ENCODE data around the gene CAPN13. TPM values are rescaled to one million over a fixed set of nuclear protein-coding genes. Genes with fewer than 3 reads are reported as not detected.

CAPN13 gene
- polyA plus RNA-seq, 1 donor (not counting 4 experiments of a cell fraction or from before 2014, with no cell fraction given), result not detected

GRCh38 chr2:30730736-30731647 is 76.3 kb downstream of the CAPN13 start:
- TF ChIP-seq CTCF (optimal IDR thresholded peaks at IDR 0.05 in 1 of 3, IDR thresholded peaks at IDR 0.05 in 1 of 3, conservative IDR thresholded peaks at IDR 0.05 in 1 of 3; ENCODE audit: extremely low read depth in 1 of 3, insufficient read depth in 2 of 3, low read length in 3 of 3) (no peak), EZH2 (IDR thresholded peaks at IDR 0.05; ENCODE audit: low read length) (no peak)
- H4K20me1 ChIP-seq (ENCODE audit: control insufficient read depth, extremely low read depth, insufficient read depth, low read length), result no peaks in the 10 kb centered on the region
- FAIRE-seq (no peak), DNase-seq (ENCODE audit: low read depth, low spot score) (no peak)
- no peaks in the 10 kb centered on the region for H3K79me2 ChIP-seq (ENCODE audit: control insufficient read depth, insufficient read depth, low read length)
- no peaks in the 10 kb centered on the region for H3K9me3 ChIP-seq (ENCODE audit: control insufficient read depth, low read depth, low read length)
- no peaks in the 10 kb centered on the region for H3K4me1 ChIP-seq (ENCODE audit: control insufficient read depth, extremely low read depth, insufficient read depth, low read length)
- H3K9me1 ChIP-seq (ENCODE audit: control insufficient read depth, extremely low read depth, insufficient read depth, low read length), result no peaks in the 10 kb centered on the region
- no peaks in the 10 kb centered on the region for H3K36me3 ChIP-seq (ENCODE audit: control insufficient read depth in 2 of 2, extremely low read depth in 1 of 2, insufficient read depth in 2 of 2, low read length in 2 of 2)
- H3K27me3 ChIP-seq (ENCODE audit: control insufficient read depth, extremely low read depth, insufficient read depth, low read length), result peaks cover 3% of the 10 kb centered on the region
- H3K27ac ChIP-seq (ENCODE audit: control insufficient read depth, insufficient read depth, low read length), result no peak overlapping the region
- H3K4me3 ChIP-seq (ENCODE audit: control insufficient read depth in 2 of 3, extremely low read depth in 1 of 3, insufficient read depth in 2 of 3, low read depth in 1 of 3, low read length in 3 of 3), result no peak overlapping the region
- H3K9ac ChIP-seq (ENCODE audit: control insufficient read depth, extremely low read depth, insufficient read depth, low read length), result no peak overlapping the region
- no peak overlapping the region for H3K4me2 ChIP-seq (ENCODE audit: control insufficient read depth, extremely low read depth, insufficient read depth, low read depth, low read length)
- no peak overlapping the region for H2AFZ ChIP-seq (ENCODE audit: control insufficient read depth, low read length)
- dilution Hi-C loops (cut with MboI; ENCODE audit: extremely low pct_ligation_motif_present, low sequenced_read_pairs), result no loop called here

- H3K4me1 ChIP-seq (ENCODE audit: control insufficient read depth, extremely low read depth, insufficient read depth, low read length), result no peaks in the 10 kb centered on the region
- no peaks in the 10 kb centered on the region for H3K36me3 ChIP-seq (ENCODE audit: control insufficient read depth in 2 of 2, extremely low read depth in 1 of 2, insufficient read depth in 2 of 2, low read length in 2 of 2)
- DNase-seq (ENCODE audit: low read depth, low spot score) (no peak), FAIRE-seq (no peak)
- H3K4me2 ChIP-seq (ENCODE audit: control insufficient read depth, extremely low read depth, insufficient read depth, low read depth, low read length), result no peak overlapping the region
- peaks cover 15% of the 10 kb centered on the region for H3K27me3 ChIP-seq (ENCODE audit: control insufficient read depth, extremely low read depth, insufficient read depth, low read length)
- no peaks in the 10 kb centered on the region for H3K9me1 ChIP-seq (ENCODE audit: control insufficient read depth, extremely low read depth, insufficient read depth, low read length)
- H3K27ac ChIP-seq (ENCODE audit: control insufficient read depth, insufficient read depth, low read length), result no peak overlapping the region
- H4K20me1 ChIP-seq (ENCODE audit: control insufficient read depth, extremely low read depth, insufficient read depth, low read length), result no peaks in the 10 kb centered on the region
- H3K9ac ChIP-seq (ENCODE audit: control insufficient read depth, extremely low read depth, insufficient read depth, low read length), result no peak overlapping the region
- H3K9me3 ChIP-seq (ENCODE audit: control insufficient read depth, low read depth, low read length), result no peaks in the 10 kb centered on the region
- H3K79me2 ChIP-seq (ENCODE audit: control insufficient read depth, insufficient read depth, low read length), result no peaks in the 10 kb centered on the region
- TF ChIP-seq EZH2 (IDR thresholded peaks at IDR 0.05; ENCODE audit: low read length), result no peak
- TF ChIP-seq CTCF (optimal IDR thresholded peaks at IDR 0.05 in 1 of 3, IDR thresholded peaks at IDR 0.05 in 1 of 3, conservative IDR thresholded peaks at IDR 0.05 in 1 of 3; ENCODE audit: extremely low read depth in 1 of 3, insufficient read depth in 2 of 3, low read length in 3 of 3), result no peak
- dilution Hi-C loops (cut with MboI; ENCODE audit: extremely low pct_ligation_motif_present, low sequenced_read_pairs), result no loop called here
- no peak overlapping the region for H2AFZ ChIP-seq (ENCODE audit: control insufficient read depth, low read length)
- H3K4me3 ChIP-seq (ENCODE audit: control insufficient read depth in 2 of 3, extremely low read depth in 1 of 3, insufficient read depth in 2 of 3, low read depth in 1 of 3, low read length in 3 of 3), result no peak overlapping the region
Observed at GRCh38 chr2:30729031-30729430, 78.2 kb downstream of the CAPN13 start.

All from keratinocyte (primary cell).